ENCODE data around the gene NRAP.

- TF ChIP-seq CTCF (IDR thresholded peaks at IDR 0.05; ENCODE audit: low read depth, low read length, missing input control) (no peak), REST (IDR thresholded peaks at IDR 0.05) (no peak), JUND (IDR thresholded peaks at IDR 0.05) (no peak), MAX (IDR thresholded peaks at IDR 0.05) (no peak), HNF4G (IDR thresholded peaks at IDR 0.05) (no peak), EGR1 (IDR thresholded peaks at IDR 0.05; ENCODE audit: low read depth in 2 of 2) (no peak), ZBTB33 (IDR thresholded peaks at IDR 0.05) (no peak), RAD21 (IDR thresholded peaks at IDR 0.05) (no peak), TAF1 (conservative IDR thresholded peaks at IDR 0.05) (no peak)
Observed at GRCh38 chr10:113628607-113629153, 35.2 kb downstream of the NRAP start.

Measured in liver (tissue), 3 donors.